Measurements from ENCODE around the gene PTPN4.
A peak's percentile ranks its signal among the peaks of the same experiment; 100 is the strongest.

PTPN4 gene

DNA sequence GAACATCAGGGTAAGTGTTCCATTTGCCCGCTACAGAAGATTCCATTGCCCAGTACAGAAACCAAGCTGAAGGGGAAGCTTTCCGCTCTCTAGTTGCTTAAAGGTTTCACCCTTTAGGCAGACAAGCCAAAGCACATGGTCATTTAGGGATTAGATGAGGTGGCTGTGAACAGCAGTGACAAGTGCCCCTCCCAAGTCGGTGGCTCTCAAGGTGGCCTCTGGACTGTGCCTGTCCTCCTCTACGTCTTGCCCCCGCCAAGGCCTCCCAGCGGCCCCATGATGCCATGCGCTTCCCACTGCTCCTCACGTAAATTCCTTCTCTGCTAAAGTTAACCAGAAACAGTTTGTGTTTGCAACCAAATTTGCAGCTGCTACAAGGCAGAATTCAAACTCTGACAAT lies 24.2 kb upstream of the PTPN4 start:
- DNase-seq, result no peak

DNA sequence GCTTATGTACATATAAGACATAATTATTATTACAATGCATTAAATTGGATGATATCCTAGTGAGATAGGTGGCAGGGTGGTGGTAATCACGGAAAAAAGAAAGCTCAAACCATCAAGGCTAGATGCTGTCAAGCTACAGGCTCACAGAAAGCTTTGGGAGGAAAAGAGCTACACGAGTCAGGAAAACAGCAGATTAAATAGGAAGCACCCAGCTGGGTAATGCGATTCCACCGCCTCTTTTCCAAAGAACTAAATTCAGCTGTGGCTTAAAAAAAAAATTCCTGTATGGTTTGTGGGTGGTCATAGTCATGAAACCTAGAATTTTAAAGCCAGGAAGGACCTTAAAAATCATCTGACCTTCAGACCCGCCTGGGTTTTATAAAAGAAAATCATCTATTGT lies 23.7 kb upstream of the PTPN4 start:
- DNase-seq, result peak; percentile 5

DNA sequence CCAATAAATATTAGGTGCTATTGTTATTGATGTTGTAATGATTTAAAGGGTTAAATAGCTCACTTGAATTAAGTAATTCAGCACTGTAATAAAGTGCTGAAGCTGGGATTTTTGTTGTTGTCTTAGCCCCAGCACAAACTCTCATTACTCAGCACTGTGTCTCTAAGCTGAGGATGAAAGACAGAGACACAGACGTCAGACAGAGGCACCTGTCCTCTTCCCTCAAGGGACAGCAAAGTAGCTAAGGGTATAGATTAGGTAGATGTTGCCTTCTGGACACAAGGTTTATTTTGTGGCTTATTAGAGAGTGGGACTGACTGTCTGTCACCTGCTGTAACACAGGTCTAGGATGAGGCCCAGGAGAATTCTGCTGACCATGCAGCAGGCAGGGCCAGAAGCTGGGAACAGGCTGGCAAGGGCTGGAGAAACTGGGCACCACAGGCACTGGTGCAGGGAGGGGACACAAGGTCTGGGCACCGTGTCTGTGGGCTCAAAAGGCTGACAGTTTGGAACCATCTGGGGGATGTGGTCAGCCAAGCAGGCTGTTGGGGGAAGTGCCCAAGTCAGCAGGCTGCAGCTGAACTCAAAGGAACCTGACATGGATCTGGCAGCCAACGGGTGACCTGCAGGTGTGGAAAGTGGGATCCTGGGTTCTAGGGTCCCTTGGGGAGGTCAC lies 20.0 kb upstream of the PTPN4 start:
- DNase-seq, result no peak

DNA sequence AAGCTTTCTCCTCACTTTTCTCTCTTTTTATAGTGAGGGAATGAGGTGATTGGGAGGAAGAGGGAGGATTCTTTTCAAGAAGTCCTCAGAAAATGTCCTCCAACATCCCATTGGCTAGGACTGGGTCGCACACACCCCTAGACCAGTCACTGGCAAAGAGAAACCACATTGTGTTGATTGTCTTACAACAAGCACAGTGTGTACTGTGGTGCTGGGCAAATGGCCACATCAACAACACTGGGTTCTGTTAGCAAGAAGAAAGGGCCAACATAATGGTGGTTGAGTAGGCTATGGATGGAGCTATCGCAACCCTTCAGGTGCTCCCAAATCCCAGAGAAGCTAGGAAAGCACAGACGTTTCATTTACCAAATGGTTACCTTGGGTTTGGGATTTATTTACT lies 18.7 kb upstream of the PTPN4 start:
- no peak for DNase-seq

DNA sequence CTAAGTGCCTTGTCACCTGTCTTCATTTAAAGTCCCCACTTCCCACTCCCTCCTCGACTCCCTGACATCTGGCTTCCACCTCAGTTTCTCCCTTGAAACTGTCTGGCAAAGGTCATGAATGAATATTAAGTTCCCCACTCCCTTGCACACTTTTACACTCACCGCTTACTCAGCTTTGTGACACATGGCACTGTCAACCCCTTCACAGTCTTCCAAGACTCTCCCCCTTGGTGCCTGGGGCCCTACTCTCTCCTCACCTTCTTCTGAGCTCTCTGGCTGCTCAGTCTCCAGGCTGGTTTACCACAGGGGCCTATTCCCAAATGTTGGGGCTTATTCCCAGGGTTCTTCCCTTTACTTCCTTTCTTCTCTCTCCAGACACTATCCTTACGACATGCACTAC lies 17.9 kb upstream of the PTPN4 start:
- no peak for DNase-seq

DNA sequence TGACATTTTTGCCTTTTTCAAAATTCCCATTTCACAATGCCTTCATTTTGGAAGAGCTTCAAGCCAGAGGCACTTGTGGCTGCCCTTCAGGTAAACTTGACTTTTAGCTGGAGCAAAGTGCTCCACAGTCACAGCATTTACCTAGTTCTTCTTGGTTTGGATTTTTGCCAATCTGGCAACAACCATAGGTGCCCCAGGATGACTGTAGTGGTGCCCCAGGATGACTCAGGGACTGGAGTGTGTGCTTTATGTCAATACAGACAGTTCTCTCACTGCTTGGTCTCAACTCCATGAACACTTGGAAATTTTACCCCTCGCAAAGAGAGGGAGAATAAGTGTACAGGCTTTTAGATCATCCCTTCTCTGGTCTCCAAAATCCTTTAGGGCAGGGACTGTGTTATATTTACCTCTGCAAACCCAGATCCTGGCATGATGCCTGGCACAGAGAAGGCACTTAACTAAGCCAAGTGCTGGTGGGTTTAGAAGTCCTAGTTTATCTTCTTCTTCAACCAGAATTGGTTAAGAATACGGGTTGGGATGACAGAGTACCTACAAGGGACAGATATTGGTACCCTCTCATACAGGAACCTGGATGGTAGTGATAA lies 15.3 kb upstream of the PTPN4 start:
- DNase-seq, result no peak

DNA sequence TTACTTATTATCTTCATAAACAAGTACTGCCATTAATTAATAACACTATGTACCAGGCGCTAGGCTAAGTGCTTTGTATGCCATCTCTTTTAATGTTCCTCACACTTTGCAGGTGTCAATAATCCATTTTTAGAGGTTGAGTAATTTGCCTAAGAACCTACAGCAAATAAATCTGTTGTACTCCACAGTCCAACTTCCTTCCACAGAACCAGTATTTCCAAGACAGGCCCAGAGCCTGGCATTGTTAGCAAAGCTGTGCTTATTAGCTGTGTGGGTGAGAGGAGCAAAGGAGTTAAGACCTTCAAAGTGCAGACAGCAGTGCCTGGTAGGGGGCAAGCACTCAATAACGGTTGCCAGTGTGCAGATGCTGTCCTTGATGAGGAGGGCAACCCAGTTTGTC lies 14.2 kb upstream of the PTPN4 start:
- no peak for DNase-seq

DNA sequence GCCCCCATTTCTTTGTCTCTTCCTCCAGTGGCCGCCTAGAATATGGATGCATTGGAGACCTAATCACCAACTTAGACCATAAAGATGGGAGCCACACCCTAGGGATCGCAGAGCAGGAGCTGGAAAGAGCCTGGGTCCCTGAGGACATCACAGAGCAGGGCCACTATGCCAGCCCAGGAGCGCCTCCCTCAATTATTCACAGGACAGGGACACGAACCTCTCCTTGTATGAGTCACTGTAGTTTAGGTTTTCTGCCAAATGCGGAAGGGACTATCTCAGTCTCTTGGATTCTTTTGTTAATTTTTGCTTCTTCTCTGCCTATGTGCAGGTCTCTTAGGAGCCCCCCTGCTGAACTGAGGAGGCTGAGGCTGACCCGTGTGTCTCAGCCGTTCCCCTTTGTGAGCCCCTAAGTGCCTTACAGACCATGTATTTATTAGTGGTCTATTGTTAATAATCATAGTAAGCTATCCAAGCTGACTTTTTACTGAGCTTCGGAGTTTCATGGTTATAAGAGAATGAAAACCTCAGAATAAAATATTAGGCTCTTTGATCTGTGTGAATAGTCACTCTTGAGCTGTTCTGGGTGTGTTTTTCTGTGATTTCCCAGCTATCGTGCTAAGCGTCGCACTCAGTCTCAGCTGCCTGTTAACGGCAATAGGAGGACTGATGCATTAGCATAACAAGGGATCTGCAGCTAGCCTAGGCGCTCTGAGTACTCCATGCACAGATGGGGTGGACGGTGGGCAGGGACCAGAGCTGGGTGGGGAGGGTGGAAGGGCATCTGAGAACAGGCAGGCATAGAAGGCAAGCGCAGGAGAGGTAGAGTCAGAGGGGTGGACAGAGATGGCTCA lies 12.7 kb upstream of the PTPN4 start:
- no peak for DNase-seq

DNA sequence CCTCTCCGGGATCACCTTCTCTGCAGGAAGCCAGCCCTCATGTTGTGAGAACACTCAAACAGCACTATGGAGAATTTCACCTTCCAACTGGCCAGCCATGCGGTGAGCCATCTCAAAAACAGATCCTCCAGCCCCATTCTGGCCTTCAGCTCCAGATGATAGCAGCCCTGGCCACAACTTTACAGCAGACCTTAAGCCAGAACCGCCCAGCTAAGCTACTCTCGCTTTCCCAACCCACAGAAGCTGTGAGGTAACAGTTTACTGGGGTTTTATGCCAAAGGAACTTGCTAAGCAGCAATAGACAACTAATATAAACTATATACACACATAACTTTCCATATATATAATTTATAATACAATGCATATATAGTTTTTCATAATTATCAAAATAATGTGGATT lies 11.6 kb upstream of the PTPN4 start:
- DNase-seq, result no peak

DNA sequence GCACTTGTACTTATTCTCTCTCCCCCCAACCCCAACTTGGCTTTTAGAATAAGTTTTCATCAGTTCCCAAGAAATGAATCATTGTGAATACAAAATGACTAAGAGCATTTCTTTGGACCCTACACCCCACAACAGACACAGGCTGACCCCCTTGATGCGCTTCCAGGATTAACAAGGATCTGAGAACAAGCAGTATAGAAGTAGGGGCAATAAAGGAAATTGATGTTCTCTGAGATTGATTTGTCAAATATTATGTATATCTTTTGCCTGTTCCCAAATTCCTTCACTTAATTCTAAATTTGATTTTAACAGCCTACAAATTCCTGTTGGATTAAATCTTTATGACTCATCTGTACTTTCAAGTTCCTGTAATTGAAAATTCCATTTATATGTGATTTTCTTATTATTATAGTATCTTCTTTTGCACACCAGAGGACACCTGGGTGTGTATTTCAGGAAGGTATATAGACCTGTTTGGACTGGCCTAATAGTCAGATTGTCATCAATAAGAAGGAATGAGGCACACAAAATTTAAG lies 10.2 kb upstream of the PTPN4 start:
- DNase-seq, result no peak

DNA sequence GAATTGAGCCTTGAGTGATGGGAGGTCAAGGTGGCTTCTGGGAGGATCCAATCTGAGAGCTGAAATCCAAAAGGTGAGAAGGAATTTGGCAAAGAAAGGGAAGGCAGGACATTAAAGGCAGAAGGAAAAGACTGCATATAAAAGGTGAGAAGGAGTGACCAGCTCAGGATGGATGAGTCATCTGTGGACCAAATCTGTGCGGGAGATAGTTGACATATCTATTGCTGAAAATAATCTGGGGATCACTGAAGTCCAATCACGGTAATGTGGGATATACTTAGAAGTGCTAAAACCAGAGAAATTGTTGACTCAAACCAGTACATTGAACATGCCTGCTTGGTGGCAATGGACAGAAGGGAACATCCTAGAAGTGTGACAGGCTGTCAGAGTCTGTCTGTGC lies 8.0 kb upstream of the PTPN4 start:
- DNase-seq, result no peak

DNA sequence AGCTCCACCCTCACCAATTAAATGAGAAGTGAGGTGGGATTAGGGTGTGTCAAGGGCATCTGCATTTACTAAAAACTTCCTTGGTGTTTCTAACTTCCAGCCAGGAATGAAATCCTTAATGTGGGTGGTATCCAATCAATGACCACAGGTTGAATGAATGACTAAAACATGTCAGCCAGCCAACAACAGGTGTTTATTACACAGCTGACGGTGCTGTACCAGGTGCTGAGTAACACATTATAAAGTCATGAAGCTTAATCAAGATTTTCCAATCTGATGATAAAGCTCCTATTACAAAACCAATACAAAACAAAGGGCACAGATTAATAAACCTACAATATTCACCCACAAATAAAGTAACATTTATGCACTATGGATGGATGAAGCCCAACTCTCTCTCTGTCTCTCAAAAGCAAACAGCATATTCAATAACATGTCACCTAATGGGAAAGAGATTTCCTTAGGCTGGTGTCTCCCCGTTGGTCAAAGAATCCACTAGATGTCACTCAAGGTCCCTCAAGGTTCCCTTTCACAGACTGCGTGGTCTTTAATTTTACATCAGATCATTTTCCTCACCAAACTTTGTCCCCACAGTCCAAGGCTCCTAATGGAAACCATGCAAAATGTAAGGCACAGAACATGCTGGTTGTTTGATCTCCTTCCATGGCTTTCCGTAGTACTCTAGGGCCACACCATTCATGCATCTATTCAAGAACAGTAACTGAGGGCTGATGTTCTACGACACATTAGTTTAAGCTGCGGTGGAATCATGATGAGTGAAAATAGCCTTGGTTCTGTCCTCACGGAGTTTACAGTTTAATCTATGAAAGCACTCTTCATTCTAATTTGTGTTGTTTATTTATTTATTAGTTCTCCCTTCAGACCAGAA lies 6.4 kb upstream of the PTPN4 start:
- DNase-seq, result peak; percentile 42

DNA sequence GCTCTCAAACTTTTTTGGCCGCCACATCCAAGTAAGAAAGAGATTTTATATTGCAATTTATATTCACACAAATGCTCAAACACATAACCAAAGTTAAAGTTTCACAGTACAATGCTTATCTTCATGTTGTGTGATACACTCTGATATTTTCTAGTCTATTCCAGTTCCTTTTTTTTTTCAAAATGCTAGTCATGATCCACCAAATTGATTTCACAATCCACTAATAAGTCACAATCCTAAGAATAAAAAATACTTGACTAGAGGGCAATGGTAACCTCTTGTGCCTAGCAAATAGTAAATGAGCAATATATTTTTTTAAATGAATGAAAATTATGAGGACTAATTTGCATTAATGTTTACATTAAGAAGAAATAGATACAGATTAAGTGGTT lies 5.8 kb upstream of the PTPN4 start:
- DNase-seq, result no peak

DNA sequence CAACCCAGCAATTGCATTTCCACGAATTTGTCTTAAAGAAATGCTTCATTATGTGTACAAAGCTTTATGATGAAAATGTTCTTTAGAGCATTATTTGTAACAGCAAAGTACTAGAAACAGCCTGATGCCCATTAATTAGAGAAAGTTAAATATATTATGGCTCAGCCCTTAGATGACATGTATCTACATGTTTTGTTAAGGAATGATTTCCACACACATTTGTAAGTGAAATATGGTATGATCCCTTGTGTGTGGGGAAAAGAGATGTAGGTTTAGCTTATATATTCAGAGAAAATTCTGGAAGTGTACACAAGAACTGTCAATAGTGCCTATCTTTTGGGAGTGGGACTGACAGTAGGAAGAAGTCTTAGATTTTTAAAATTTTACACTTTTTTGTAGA lies 3.8 kb upstream of the PTPN4 start:
- no peak for DNase-seq

DNA sequence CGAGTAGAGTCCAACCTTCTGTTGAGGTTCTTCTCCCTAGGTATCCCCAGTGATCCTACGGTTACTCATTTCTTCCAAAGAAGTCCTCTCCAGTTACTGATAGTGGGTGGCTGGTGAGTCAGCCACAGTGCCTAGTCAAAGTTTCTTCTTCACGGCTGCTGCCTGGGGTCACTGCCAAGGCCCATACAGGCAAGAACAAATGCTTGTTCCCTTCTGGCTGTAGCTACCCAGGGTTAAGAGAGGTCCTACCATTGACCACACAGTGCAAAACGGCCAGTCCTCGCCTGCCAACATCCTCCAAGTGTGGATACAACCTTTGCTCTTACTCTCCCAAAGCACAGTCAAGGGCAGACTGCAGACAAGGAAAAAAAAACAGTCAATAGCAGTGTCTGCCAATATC lies 2.9 kb upstream of the PTPN4 start:
- no peak for DNase-seq

DNA sequence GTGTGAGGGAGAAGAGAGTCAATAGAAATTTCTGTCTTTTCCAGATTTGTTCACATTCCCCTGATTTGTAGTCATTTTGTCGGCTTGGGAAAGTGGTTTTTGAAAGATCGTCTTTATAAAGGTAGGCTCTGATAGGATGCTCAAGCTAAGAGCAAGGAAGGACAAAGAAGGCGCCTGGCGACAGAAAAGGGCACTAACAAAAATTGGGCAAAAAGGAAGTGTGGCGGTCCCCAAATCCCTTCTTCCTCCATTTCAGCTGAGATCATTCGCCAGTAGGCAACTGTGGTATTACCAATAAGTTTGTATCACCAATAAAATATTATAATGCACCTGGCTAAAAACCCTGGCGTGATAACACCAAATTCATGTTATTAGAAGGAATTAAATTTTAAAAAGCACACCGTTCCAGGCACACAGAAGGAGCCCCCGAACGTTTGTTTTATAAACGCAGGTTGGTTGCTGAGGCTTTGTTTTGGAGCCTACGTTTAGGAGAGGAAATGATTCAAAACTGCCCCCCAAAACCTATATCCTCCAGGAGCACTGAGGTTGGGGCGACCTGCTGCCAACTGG lies 756 bp upstream of the PTPN4 start:
- DNase-seq, result no peak

DNA sequence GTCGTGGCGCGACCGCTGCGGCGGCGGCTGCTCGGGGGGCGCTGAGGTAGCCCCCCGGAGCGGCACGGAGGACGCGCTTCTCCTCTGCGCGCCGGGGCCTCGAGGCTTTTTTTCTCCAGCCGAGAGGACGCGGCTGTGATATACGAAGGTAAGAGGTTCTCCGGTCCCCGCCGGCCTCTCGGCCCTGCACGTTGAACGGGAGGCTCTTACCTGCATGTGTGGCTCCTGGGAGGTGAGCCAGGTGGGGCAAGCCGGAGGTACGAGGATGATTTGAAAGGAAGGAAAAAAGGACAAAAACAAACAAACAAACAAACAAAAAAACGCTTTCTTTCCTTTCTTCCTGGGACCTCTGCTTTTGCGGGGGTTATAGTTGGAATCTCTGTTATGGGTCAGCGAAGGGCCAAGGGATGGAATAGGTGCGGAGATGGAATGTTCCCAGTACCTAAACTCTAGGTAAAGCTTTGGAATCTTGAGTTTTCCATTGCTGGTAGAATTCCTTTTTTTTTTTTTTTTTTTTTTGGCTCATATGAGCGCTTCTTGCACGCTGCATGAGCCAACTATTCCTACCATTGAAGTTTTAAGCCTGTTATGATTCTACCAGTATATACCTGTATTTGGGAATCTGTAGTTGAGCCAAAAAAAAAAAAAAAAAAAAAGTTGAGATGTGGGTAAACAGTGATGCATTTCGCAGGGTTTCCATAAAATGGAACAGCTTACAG lies 674 bp downstream of the PTPN4 start:
- DNase-seq, result peak; percentile 54

DNA sequence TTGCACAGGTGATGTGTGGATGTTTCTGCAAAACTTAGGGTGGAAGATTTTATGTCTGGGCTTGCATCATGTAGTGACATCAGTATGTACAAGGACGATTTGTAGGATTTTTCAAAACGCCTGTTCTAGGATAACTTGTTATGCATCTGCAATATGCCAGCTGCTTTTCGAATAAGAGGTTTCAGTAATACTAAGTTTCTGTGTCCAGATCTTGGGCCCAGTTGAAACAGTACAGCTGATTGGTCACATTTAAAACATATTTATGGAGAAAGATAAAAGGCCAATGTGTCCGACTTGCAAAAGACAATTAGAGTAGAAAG lies 1.2 kb downstream of the PTPN4 start:
- DNase-seq, result peak; percentile 54

DNA sequence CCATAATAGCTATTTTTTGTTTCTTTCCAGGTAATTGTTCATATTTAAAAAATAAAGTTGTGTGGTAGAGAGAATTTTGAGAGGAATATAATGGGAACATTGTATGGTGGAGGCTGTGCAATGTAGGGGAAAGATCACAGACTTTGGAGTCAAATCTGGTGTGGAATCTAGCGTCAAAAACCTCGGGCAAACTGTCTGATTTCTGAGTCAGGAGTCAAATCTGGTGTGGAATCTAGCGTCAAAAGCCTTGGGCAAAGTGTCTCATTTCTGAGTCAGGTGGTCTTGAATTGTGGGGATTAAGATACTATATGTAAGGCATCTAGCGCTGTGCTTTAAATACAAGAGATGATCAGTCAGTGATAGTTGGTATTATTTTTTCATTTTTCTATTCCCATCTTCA lies 5.1 kb downstream of the PTPN4 start:
- DNase-seq, result no peak

DNA sequence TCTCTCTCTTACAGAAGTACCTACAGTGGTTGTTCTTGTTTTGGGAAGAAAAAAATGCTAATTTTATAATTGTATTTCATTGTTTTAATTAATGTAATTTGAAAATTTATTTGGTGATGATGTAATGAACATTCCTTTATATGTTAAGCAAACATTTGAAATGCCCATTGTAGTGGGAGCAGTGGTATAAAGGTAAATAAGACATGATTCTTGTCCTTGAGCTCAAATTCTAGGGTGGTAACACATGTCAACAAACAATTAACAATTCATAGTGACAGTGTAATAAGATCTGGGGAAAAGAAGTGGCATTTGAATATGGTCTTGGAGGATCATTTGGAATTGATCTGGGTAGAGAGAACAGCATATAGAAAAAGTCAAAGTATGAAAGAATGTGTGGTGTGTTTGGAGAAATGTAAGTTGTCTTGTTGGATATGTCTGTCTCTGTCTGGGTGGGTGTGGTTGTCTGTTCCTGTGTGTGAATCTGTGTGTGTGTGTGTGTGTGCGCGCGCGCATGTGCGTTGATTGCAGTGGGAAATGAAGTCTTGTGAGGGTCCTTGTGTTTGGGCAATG lies 5.8 kb downstream of the PTPN4 start:
- DNase-seq, result no peak

DNA sequence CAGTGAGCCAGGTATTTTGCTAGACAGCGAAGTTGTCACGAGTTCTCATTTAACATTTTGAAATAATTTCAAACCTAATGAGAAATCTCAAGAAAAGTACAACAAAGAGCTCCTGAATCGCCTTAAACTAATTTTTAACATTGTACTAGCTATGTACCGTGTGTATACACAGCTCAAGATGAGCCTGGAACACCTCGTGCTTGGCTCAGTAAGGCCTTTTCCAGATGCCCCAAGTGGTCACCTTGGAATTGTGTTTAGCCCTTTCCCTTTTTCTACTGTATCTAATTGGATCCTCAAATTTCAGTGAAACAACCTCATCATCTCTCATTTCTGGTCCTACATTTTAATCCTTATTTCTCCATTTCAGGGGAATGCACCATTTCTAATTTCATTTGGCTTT lies 7.2 kb downstream of the PTPN4 start:
- DNase-seq, result no peak

DNA sequence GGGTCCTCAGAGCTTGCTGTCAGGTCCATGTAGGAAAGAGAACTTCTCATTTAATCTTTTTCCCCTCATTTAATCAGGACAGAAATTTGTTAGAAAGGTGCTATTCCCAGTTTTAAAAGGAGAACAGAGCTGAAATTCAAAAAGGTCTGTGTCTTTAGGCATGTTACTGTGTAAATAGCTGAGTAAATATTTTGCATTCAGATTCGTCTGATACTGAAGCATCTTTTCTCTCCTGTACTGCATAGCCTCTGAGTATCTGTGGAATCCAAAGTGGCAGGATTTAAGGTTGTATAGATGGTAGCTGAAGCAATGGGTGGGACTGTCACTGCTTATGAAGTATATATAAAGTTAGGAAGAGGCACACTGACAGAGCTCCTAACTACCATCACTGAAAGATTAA lies 9.0 kb downstream of the PTPN4 start:
- no peak for DNase-seq
